Loucy (cell line): ENCODE data around the gene EPB41L2.

Experiments used
- EZH2phosphoT487 ChIP-seq: fragments of 200-600 bp; IDR thresholded peaks from 2 replicates; pipeline ENCODE4 v1.6.1; 2018; ENCODE audit warnings: antibody characterized with exemption, mild to moderate bottlenecking, moderate library complexity, borderline replicate concordance
- TF ChIP-seq, protein P1 (sequence below): fragments of 200-600 bp; sonication (generic); conservative IDR thresholded peaks from 2 replicates; pipeline ENCODE4 v1.5.1; 2014; ENCODE audit warnings: mild to moderate bottlenecking, antibody characterized with exemption, low read length

DNA sequence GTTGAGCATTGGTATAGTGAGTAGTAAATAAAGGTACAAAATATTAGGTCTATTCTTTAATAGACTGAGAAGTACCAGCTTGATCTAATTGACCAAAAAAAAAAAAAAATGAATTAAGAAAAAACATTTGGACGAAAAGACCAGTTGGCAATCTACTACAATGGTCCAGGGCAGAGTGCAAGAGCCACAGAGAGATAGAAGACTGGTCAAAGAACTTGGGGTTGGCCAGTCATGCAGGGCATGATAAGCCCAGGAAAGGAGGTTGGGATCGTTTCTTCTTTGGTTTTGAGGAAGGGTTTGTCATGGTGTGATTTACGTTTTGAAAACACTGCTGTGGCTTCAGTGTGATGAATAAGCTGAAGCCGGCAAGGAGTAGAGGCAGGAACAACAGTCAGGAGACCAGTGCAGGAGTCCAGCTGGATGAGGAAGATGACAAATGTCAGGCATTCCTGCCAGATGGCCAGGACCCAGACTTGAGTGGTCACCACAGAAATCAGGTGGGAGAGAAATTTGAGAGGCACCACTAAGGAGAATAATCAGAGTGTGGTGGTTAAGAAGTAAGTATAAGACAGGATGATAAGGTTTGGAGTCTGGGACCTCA lies 221.8 kb downstream of the EPB41L2 start:
- TF ChIP-seq, protein P1, sequence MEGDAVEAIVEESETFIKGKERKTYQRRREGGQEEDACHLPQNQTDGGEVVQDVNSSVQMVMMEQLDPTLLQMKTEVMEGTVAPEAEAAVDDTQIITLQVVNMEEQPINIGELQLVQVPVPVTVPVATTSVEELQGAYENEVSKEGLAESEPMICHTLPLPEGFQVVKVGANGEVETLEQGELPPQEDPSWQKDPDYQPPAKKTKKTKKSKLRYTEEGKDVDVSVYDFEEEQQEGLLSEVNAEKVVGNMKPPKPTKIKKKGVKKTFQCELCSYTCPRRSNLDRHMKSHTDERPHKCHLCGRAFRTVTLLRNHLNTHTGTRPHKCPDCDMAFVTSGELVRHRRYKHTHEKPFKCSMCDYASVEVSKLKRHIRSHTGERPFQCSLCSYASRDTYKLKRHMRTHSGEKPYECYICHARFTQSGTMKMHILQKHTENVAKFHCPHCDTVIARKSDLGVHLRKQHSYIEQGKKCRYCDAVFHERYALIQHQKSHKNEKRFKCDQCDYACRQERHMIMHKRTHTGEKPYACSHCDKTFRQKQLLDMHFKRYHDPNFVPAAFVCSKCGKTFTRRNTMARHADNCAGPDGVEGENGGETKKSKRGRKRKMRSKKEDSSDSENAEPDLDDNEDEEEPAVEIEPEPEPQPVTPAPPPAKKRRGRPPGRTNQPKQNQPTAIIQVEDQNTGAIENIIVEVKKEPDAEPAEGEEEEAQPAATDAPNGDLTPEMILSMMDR: no peak
- TF ChIP-seq EZH2phosphoT487: no peak
